Gastroesophageal sphincter (tissue), 3 donors: ENCODE results near the gene RANGRF.

Experiments used
- CTCF ChIP-seq, 4 experiments: fragments of 200-600 bp in 2 of 4; fragments of 450-650 bp in 2 of 4; sonication (generic) in 1 of 4; IDR thresholded peaks; one replicate each; pipeline ENCODE4 v1.5.1; 2017 to 2019; ENCODE audit warnings: antibody characterized with exemption in 4 of 4, mild to moderate bottlenecking in 2 of 4, moderate library complexity in 2 of 4
- EP300 ChIP-seq: sonication (generic); formaldehyde crosslinking; IDR thresholded peaks from one replicate; pipeline ENCODE4 v1.6.1; 2017; ENCODE audit warnings: antibody characterized with exemption, mild to moderate bottlenecking
- POLR2A ChIP-seq, 2 donors: fragments of 450-650 bp; IDR thresholded peaks; one replicate each; pipeline ENCODE4 v1.6.1; 2017; ENCODE audit warnings: antibody characterized with exemption in 2 of 2, mild to moderate bottlenecking in 2 of 2, moderate library complexity in 1 of 2
- POLR2AphosphoS5 ChIP-seq: sonication (generic); formaldehyde crosslinking; IDR thresholded peaks from one replicate; pipeline ENCODE4 v1.6.1; 2017; ENCODE audit warnings: antibody characterized with exemption

GRCh38 chr17:8248751-8249607 is 39.5 kb upstream of the RANGRF start, which contains the start of gene PFAS:
- peak in 1 of 4 experiments; percentile 19 for TF ChIP-seq CTCF (IDR thresholded peaks at IDR 0.05)
- TF ChIP-seq POLR2A (IDR thresholded peaks at IDR 0.05) = peak; percentile 23 to 50
- no peak for TF ChIP-seq EP300
- TF ChIP-seq POLR2AphosphoS5 = peak; percentile 87
